MCF 10A (cell line): ENCODE measurements around the gene ARPP21. TPM values are rescaled to one million over a fixed set of nuclear protein-coding genes. Genes with fewer than 3 reads are reported as not detected.

Experiments used
- BruUV-seq: library from RNA; stranded (reverse); fragments of 400-500 nt; replicated peaks from 2 replicates; lab custom pipeline; 2021; lab: Mats Ljungman, UMichigan
- CTCF ChIA-PET: fragments of 300-600 bp; sonication (Branson Sonifier 250); formaldehyde crosslinking; extraction: SDS; loops from one replicate; lab custom pipeline; 2021; ENCODE audit warnings: antibody characterized with exemption, inconsistent platforms; lab: Yijun Ruan, JAX
- POLR2A ChIA-PET: fragments of 300-600, 350-650 bp; sonication (Branson Sonifier 250); formaldehyde crosslinking; extraction: SDS; loops from one replicate; lab custom pipeline; 2020; ENCODE audit warnings: antibody characterized with exemption, inconsistent platforms; lab: Yijun Ruan, JAX
- DNase-seq: peaks from one replicate; pipeline ENCODE4 v3.0.0-alpha.2; 2018; ENCODE audit not compliant: unreplicated experiment
- H3K27ac Mint-ChIP-seq: one replicate; pipeline ENCODE4 v1.8.0; 2022; ENCODE audit warnings: mild to moderate bottlenecking, low read depth, mixed read lengths; ENCODE audit not compliant: unreplicated experiment
- H3K27me3 Mint-ChIP-seq: one replicate; pipeline ENCODE4 v1.8.0; 2022; ENCODE audit warnings: mixed read lengths; ENCODE audit not compliant: insufficient read depth, unreplicated experiment
- H3K36me3 Mint-ChIP-seq: one replicate; pipeline ENCODE4 v1.8.0; 2022; ENCODE audit warnings: mild to moderate bottlenecking, moderate library complexity, mixed read lengths; ENCODE audit not compliant: insufficient read depth, unreplicated experiment
- H3K4me1 Mint-ChIP-seq: one replicate; pipeline ENCODE4 v1.8.0; 2022; ENCODE audit warnings: mixed read lengths; ENCODE audit not compliant: insufficient read depth, unreplicated experiment
- H3K4me3 Mint-ChIP-seq: one replicate; pipeline ENCODE4 v1.8.0; 2022; ENCODE audit warnings: mild to moderate bottlenecking, moderate library complexity, mixed read lengths; ENCODE audit not compliant: unreplicated experiment
- H3K9me3 Mint-ChIP-seq: one replicate; pipeline ENCODE4 v1.8.0; 2022; ENCODE audit warnings: mixed read lengths; ENCODE audit not compliant: unreplicated experiment
- intact Hi-C: fragments of 100-400 bp; cut with micrococcal nuclease; formaldehyde crosslinking; loops from 2 replicates; pipeline ENCODE4 v1.14.1; 2022
- total RNA-seq: library from RNA; stranded (reverse); gene quantifications from 2 replicates; pipeline ENCODE4 v1.2.3, GENCODE V29; 2022
- TF ChIP-seq, protein P1 (sequence below): fragments of 200-600 bp; IDR thresholded peaks from one replicate; pipeline ENCODE4 v1.8.0; 2022; ENCODE audit warnings: antibody characterized with exemption, mild to moderate bottlenecking; ENCODE audit not compliant: unreplicated experiment

Gene ARPP21
- total RNA-seq, 1 experiment from 2014 or later: not detected

DNA sequence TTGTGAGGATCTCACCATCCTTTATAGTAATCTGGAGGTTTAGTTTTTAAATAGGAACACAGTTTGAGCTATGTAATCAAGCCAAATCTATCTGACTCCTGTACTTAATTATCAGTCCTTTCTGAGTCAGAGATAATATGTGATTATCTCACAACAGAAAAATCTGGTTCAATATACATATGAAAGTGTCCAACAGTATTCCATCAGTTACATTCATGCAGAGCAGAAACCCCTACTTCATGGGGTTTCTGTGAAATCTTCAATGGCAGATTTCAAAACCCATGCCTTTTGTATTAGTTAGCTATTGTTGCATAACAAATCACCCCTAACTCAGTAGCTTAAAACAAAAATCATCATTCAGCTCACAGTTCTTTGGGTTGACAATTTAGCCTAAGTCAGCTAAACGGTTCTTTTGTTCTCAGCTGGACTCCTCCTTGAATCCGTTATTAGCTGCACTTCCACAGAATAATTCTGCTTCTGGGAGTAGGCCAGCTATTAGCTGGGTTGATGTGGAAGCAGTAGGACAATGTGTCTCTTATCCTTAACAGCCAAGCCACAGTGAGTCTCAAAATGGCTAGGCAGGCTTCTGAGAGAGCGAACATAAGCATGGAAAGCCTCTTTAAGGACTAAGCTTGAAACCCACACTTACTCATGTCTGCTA, 42.9 kb upstream of the ARPP21 start:
- Mint-ChIP-seq H3K4me3 (no peak overlapping the region), H3K36me3 (no peaks in the 10 kb centered on the region), H3K4me1 (no peaks in the 10 kb centered on the region), H3K9me3 (no peaks in the 10 kb centered on the region), H3K27me3 (peaks cover 69% of the 10 kb centered on the region), H3K27ac (no peak overlapping the region)
- no TSS peak for BruUV-seq
- ChIA-PET POLR2A (no interaction called here), CTCF (no interaction called here)
- TF ChIP-seq, protein P1, sequence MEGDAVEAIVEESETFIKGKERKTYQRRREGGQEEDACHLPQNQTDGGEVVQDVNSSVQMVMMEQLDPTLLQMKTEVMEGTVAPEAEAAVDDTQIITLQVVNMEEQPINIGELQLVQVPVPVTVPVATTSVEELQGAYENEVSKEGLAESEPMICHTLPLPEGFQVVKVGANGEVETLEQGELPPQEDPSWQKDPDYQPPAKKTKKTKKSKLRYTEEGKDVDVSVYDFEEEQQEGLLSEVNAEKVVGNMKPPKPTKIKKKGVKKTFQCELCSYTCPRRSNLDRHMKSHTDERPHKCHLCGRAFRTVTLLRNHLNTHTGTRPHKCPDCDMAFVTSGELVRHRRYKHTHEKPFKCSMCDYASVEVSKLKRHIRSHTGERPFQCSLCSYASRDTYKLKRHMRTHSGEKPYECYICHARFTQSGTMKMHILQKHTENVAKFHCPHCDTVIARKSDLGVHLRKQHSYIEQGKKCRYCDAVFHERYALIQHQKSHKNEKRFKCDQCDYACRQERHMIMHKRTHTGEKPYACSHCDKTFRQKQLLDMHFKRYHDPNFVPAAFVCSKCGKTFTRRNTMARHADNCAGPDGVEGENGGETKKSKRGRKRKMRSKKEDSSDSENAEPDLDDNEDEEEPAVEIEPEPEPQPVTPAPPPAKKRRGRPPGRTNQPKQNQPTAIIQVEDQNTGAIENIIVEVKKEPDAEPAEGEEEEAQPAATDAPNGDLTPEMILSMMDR: no peak
- DNase-seq: no peak
- intact Hi-C loops: no loop called here

GRCh38 chr3:35597490-35597889, 41.8 kb upstream of the ARPP21 start:
- POLR2A ChIA-PET: no interaction called here
- CTCF ChIA-PET: no interaction called here
- H3K9me3 Mint-ChIP-seq: no peaks in the 10 kb centered on the region
- TF ChIP-seq, protein P1: no peak
- H3K36me3 Mint-ChIP-seq: no peaks in the 10 kb centered on the region
- no peak overlapping the region for H3K4me3 Mint-ChIP-seq
- no TSS peak for BruUV-seq
- no peak for DNase-seq
- H3K27me3 Mint-ChIP-seq: peaks cover 58% of the 10 kb centered on the region
- H3K4me1 Mint-ChIP-seq: no peaks in the 10 kb centered on the region
- no peak overlapping the region for H3K27ac Mint-ChIP-seq
- intact Hi-C loops: no loop called here

DNA sequence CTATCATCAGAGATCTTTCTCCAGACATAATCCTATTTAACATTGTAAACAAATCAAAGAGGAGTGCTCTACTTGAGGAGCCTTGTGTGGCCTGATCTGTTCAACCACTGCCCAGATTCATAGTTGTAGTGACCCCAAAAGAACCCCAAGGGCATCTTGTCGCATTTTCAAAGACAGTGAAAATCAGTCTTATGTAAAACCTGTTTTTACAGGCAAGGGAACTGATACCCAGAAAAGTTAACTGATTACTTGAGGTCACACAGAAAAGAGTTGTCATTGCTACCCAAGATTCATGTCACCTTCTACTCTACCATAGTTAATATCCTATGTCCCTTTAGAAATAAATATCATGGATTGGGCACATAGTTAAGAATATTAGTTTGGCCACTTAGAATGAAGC, 40.5 kb upstream of the ARPP21 start:
- intact Hi-C loops: no loop called here
- Mint-ChIP-seq H3K9me3 (no peaks in the 10 kb centered on the region), H3K4me3 (no peak overlapping the region), H3K4me1 (no peaks in the 10 kb centered on the region), H3K27me3 (peaks cover 54% of the 10 kb centered on the region), H3K36me3 (no peaks in the 10 kb centered on the region), H3K27ac (no peak overlapping the region)
- ChIA-PET POLR2A (no interaction called here), CTCF (no interaction called here)
- DNase-seq: no peak
- BruUV-seq: no TSS peak
- TF ChIP-seq, protein P1: no peak

DNA sequence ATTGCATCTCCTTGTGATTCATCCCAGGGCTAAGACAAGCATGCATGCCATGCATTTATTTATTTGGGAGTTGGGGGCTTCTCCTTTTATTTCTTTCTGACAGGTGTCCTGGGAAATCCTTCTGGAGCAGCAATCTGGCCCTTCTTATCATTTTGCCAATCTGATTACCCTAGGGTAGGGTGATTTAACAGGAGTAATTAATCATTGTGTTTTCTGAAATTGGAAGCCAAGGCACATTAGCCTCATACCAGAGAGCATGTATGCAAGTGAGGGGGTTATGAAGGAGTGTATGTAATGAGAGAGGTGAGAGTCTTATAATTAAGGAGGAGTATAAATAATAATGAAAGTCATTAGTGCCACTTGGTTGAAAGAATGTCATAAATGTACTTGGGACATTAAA, 37.4 kb upstream of the ARPP21 start:
- TF ChIP-seq, protein P1: no peak
- no peak overlapping the region for H3K27ac Mint-ChIP-seq
- no peak overlapping the region for H3K4me3 Mint-ChIP-seq
- intact Hi-C loops: no loop called here
- no peaks in the 10 kb centered on the region for H3K9me3 Mint-ChIP-seq
- no peak for DNase-seq
- peaks cover 46% of the 10 kb centered on the region for H3K27me3 Mint-ChIP-seq
- H3K4me1 Mint-ChIP-seq: no peaks in the 10 kb centered on the region
- POLR2A ChIA-PET: no interaction called here
- BruUV-seq: no TSS peak
- CTCF ChIA-PET: no interaction called here
- no peaks in the 10 kb centered on the region for H3K36me3 Mint-ChIP-seq
